ENCODE results near the gene SEMA5A. TPM values are rescaled to one million over a fixed set of nuclear protein-coding genes. Genes with fewer than 3 reads are reported as not detected.

Gene SEMA5A
- polyA plus RNA-seq, 1 donor from 2014 or later: 3.2 TPM

DNA sequence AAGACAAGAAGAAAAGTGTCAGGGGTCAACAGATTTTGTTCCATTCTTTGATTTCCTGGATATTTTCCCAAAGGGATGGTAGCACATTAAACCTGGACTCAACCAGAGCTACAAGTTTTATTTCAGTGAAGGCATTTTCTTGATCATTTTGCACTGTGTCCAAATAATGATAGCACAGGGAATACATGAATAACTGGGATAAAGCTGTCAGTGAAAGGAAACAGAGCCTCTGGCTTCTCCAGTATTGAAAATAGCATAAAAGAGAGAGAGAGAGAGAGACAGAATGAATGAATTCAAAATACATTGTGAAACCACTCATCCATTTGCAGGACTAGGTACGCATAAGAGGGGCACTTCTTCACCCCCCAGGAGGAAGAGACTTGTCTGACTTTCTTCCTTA lies 43.0 kb downstream of the SEMA5A start:
- Histone ChIP-seq H3F3A (ENCODE audit: insufficient read depth, low read length, poor library complexity, severe bottlenecking) (no peaks in the 10 kb centered on the region), H3K9me3 (ENCODE audit: low read length) (no peaks in the 10 kb centered on the region), H3K4me3 (ENCODE audit: low read length) (no peak overlapping the region), H3K9me2 (ENCODE audit: insufficient read depth, low read length) (no peaks in the 10 kb centered on the region), H4K20me1 (ENCODE audit: insufficient read depth) (no peaks in the 10 kb centered on the region), H3K36me3 (ENCODE audit: insufficient read depth, low read length) (no peaks in the 10 kb centered on the region), H3K79me2 (replicated peaks; ENCODE audit: insufficient read depth, low read length) (no peaks in the 10 kb centered on the region), H3K27ac (ENCODE audit: low read length) (no peak overlapping the region), H3K4me2 (ENCODE audit: low read length) (no peak overlapping the region), H3K27me3 (ENCODE audit: insufficient read depth, low read depth, low read length) (no peaks in the 10 kb centered on the region), H2AFZ (ENCODE audit: low read depth, low read length) (no peak overlapping the region), H3K9ac (ENCODE audit: low read length) (no peak overlapping the region)
- TF ChIP-seq RAD21 (conservative IDR thresholded peaks at IDR 0.05) (no peak), EP300 (conservative IDR thresholded peaks at IDR 0.05; ENCODE audit: poor library complexity, severe bottlenecking) (no peak), POLR2AphosphoS5 (IDR thresholded peaks at IDR 0.05) (no peak), EZH2 (IDR thresholded peaks at IDR 0.05; ENCODE audit: borderline replicate concordance, insufficient read depth, low read length, poor library complexity, severe bottlenecking) (no peak), TAF1 (IDR thresholded peaks at IDR 0.05; ENCODE audit: low read depth) (no peak), SMC3 (conservative IDR thresholded peaks at IDR 0.05; ENCODE audit: poor library complexity) (no peak), MXI1 (conservative IDR thresholded peaks at IDR 0.05; ENCODE audit: poor library complexity, severe bottlenecking) (no peak)
- TF ChIP-seq, protein P1, sequence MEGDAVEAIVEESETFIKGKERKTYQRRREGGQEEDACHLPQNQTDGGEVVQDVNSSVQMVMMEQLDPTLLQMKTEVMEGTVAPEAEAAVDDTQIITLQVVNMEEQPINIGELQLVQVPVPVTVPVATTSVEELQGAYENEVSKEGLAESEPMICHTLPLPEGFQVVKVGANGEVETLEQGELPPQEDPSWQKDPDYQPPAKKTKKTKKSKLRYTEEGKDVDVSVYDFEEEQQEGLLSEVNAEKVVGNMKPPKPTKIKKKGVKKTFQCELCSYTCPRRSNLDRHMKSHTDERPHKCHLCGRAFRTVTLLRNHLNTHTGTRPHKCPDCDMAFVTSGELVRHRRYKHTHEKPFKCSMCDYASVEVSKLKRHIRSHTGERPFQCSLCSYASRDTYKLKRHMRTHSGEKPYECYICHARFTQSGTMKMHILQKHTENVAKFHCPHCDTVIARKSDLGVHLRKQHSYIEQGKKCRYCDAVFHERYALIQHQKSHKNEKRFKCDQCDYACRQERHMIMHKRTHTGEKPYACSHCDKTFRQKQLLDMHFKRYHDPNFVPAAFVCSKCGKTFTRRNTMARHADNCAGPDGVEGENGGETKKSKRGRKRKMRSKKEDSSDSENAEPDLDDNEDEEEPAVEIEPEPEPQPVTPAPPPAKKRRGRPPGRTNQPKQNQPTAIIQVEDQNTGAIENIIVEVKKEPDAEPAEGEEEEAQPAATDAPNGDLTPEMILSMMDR (IDR thresholded peaks at IDR 0.05; ENCODE audit: poor library complexity, severe bottlenecking): no peak
- TF ChIP-seq, protein P2, sequence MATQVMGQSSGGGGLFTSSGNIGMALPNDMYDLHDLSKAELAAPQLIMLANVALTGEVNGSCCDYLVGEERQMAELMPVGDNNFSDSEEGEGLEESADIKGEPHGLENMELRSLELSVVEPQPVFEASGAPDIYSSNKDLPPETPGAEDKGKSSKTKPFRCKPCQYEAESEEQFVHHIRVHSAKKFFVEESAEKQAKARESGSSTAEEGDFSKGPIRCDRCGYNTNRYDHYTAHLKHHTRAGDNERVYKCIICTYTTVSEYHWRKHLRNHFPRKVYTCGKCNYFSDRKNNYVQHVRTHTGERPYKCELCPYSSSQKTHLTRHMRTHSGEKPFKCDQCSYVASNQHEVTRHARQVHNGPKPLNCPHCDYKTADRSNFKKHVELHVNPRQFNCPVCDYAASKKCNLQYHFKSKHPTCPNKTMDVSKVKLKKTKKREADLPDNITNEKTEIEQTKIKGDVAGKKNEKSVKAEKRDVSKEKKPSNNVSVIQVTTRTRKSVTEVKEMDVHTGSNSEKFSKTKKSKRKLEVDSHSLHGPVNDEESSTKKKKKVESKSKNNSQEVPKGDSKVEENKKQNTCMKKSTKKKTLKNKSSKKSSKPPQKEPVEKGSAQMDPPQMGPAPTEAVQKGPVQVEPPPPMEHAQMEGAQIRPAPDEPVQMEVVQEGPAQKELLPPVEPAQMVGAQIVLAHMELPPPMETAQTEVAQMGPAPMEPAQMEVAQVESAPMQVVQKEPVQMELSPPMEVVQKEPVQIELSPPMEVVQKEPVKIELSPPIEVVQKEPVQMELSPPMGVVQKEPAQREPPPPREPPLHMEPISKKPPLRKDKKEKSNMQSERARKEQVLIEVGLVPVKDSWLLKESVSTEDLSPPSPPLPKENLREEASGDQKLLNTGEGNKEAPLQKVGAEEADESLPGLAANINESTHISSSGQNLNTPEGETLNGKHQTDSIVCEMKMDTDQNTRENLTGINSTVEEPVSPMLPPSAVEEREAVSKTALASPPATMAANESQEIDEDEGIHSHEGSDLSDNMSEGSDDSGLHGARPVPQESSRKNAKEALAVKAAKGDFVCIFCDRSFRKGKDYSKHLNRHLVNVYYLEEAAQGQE (IDR thresholded peaks at IDR 0.05; ENCODE audit: borderline replicate concordance): no peak

DNA sequence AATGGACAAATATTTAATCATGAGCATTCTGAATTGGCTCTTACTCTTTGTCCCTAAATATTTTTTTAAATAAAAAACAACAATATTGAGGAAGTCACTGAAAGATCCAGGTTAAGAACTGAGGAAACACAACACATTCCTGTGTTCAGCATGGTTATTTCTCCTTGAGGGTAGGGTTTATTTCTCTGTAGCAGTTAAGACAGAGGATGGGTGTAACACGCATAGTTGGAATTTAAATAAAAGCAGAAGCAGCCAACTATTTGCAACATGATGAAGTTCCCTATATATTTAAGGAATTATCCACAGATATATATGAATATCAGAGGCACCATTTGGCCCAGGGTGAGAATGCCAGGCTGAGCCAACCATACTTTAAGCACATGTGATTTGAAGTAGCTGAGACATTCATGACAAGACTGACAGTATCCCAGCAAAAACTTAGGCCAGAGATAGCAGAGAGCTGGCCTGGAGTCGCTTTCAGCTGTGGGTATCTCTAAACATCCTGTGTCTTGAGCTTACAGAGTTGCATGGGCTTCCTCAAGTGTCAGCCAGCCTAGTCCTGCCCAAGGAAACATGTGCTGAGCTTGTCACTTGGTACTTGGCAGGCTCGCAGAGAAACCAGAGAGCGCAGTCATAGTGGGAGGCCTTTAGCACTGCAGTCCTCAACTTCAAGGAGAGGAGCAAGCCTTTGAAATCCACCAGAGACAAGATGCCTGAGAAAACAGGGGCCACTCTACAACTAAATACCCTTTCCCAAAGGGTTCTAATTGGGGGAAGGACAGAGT lies 43.6 kb downstream of the SEMA5A start:
- H2AFZ ChIP-seq (ENCODE audit: low read depth, low read length): no peak overlapping the region
- no peaks in the 10 kb centered on the region for H3K9me3 ChIP-seq (ENCODE audit: low read length)
- H3K4me2 ChIP-seq (ENCODE audit: low read length): no peak overlapping the region
- TF ChIP-seq EZH2 (IDR thresholded peaks at IDR 0.05; ENCODE audit: borderline replicate concordance, insufficient read depth, low read length, poor library complexity, severe bottlenecking): no peak
- TF ChIP-seq SMC3 (conservative IDR thresholded peaks at IDR 0.05; ENCODE audit: poor library complexity): no peak
- TF ChIP-seq RAD21 (conservative IDR thresholded peaks at IDR 0.05): no peak
- TF ChIP-seq, protein P1 (IDR thresholded peaks at IDR 0.05; ENCODE audit: poor library complexity, severe bottlenecking): no peak
- no peak for TF ChIP-seq POLR2AphosphoS5 (IDR thresholded peaks at IDR 0.05)
- no peak for TF ChIP-seq EP300 (conservative IDR thresholded peaks at IDR 0.05; ENCODE audit: poor library complexity, severe bottlenecking)
- H3K27ac ChIP-seq (ENCODE audit: low read length): no peak overlapping the region
- no peaks in the 10 kb centered on the region for H3K27me3 ChIP-seq (ENCODE audit: insufficient read depth, low read depth, low read length)
- H3K36me3 ChIP-seq (ENCODE audit: insufficient read depth, low read length): no peaks in the 10 kb centered on the region
- H3K4me3 ChIP-seq (ENCODE audit: low read length): no peak overlapping the region
- H3K79me2 ChIP-seq (replicated peaks; ENCODE audit: insufficient read depth, low read length): no peaks in the 10 kb centered on the region
- no peaks in the 10 kb centered on the region for H3K9me2 ChIP-seq (ENCODE audit: insufficient read depth, low read length)
- no peak overlapping the region for H3K9ac ChIP-seq (ENCODE audit: low read length)
- H3F3A ChIP-seq (ENCODE audit: insufficient read depth, low read length, poor library complexity, severe bottlenecking): no peaks in the 10 kb centered on the region
- no peaks in the 10 kb centered on the region for H4K20me1 ChIP-seq (ENCODE audit: insufficient read depth)
